GM18520 (cell line): Measurements from ENCODE around the gene MSRB3.

Source experiments
- ATAC-seq: cut with Tn5 transposase; IDR thresholded peaks from one replicate; pipeline ENCODE4 v1.9.1; 2021; ENCODE audit not compliant: unreplicated experiment

Gene MSRB3

GRCh38 chr12:65324056-65324455 lies 45.6 kb downstream of the MSRB3 start:
- ATAC-seq: no peak

GRCh38 chr12:65324551-65324950 lies 46.1 kb downstream of the MSRB3 start:
- ATAC-seq: no peak

GRCh38 chr12:65325183-65325582 lies 46.7 kb downstream of the MSRB3 start:
- ATAC-seq: no peak

- ATAC-seq: no peak
Observed at GRCh38 chr12:65326616-65327015, 48.1 kb downstream of the MSRB3 start.

- no peak for ATAC-seq
Observed at GRCh38 chr12:65327207-65328076, 49.0 kb downstream of the MSRB3 start.

GRCh38 chr12:65329721-65330120 lies 51.2 kb downstream of the MSRB3 start:
- ATAC-seq: no peak

GRCh38 chr12:65330331-65330730 lies 51.8 kb downstream of the MSRB3 start:
- ATAC-seq: no peak

GRCh38 chr12:65331456-65331855 lies 53.0 kb downstream of the MSRB3 start:
- ATAC-seq: no peak

- no peak for ATAC-seq
Observed at GRCh38 chr12:65333649-65334048, 55.2 kb downstream of the MSRB3 start.

- ATAC-seq: no peak
Observed at GRCh38 chr12:65334521-65334920, 56.0 kb downstream of the MSRB3 start.

- ATAC-seq: no peak
Observed at GRCh38 chr12:65335021-65335714, 56.7 kb downstream of the MSRB3 start.

- ATAC-seq: no peak
Observed at GRCh38 chr12:65335981-65336380, 57.5 kb downstream of the MSRB3 start.

- ATAC-seq: no peak
Observed at GRCh38 chr12:65339161-65339560, 60.7 kb downstream of the MSRB3 start.

GRCh38 chr12:65343230-65343629 lies 64.7 kb downstream of the MSRB3 start:
- ATAC-seq: no peak

GRCh38 chr12:65343801-65344200 lies 65.3 kb downstream of the MSRB3 start:
- ATAC-seq: no peak

GRCh38 chr12:65355461-65355860 lies 77.0 kb downstream of the MSRB3 start:
- ATAC-seq: no peak

- ATAC-seq: no peak
Observed at GRCh38 chr12:65362234-65363031, 84.0 kb downstream of the MSRB3 start.

- no peak for ATAC-seq
Observed at GRCh38 chr12:65364046-65364445, 85.6 kb downstream of the MSRB3 start.

GRCh38 chr12:65367396-65367795 lies 88.9 kb downstream of the MSRB3 start:
- no peak for ATAC-seq

- no peak for ATAC-seq
Observed at GRCh38 chr12:65368055-65368454, 89.6 kb downstream of the MSRB3 start.

GRCh38 chr12:65372574-65372973 lies 94.1 kb downstream of the MSRB3 start:
- no peak for ATAC-seq

GRCh38 chr12:65384240-65384639 lies 105.8 kb downstream of the MSRB3 start:
- ATAC-seq: no peak
